OCI-LY3 (cell line): Measurements from ENCODE around the gene RSRP1.

ENCODE experiments used
- CTCF ChIP-seq: fragments of 200-600, 300-600 bp; sonication (generic); IDR thresholded peaks from 2 replicates; pipeline ENCODE4 v1.5.1; 2014; ENCODE audit warnings: antibody characterized with exemption, low read length, low read depth
- EZH2phosphoT487 ChIP-seq: fragments of 200-600 bp; shearing (Covaris generic); IDR thresholded peaks from 2 replicates; pipeline ENCODE4 v1.6.1; 2018; ENCODE audit warnings: antibody characterized with exemption, mixed run types, low read depth

GRCh38 chr1:25223471-25223870 lies 23.8 kb downstream of the RSRP1 start:
- TF ChIP-seq CTCF = no peak
- no peak for TF ChIP-seq EZH2phosphoT487
